HG03571 (cell line): ENCODE results near the gene MKLN1.

ENCODE experiments used
- ATAC-seq: cut with Tn5 transposase; IDR thresholded peaks from one replicate; pipeline ENCODE4 v1.9.1; 2021; ENCODE audit not compliant: unreplicated experiment

MKLN1 gene

GRCh38 chr7:131346885-131347592, 19.4 kb downstream of the MKLN1 start:
- ATAC-seq, result no peak

- ATAC-seq, result no peak
Observed at GRCh38 chr7:131352032-131352431, 24.4 kb downstream of the MKLN1 start.

DNA sequence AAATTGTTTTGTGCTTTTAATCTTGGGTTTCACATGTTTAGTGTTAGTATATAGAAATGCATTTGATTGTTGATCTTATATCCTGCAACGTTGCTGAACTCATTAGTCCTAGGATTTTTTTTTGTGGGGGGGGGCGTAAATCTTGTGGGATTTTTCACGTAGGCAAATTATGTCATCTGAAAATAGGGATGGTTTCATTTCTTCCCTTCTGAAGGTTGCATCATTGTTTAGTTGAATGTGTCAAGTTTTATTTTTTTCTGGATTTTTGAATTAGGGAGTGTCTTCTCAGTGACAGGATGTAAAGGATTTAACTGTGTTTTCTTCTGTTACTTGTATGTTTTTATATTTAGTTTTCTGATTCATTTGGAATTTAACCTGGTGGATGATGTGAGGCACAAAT, 26.7 kb downstream of the MKLN1 start:
- no peak for ATAC-seq

GRCh38 chr7:131355917-131356777, 28.5 kb downstream of the MKLN1 start:
- ATAC-seq, result no peak

DNA sequence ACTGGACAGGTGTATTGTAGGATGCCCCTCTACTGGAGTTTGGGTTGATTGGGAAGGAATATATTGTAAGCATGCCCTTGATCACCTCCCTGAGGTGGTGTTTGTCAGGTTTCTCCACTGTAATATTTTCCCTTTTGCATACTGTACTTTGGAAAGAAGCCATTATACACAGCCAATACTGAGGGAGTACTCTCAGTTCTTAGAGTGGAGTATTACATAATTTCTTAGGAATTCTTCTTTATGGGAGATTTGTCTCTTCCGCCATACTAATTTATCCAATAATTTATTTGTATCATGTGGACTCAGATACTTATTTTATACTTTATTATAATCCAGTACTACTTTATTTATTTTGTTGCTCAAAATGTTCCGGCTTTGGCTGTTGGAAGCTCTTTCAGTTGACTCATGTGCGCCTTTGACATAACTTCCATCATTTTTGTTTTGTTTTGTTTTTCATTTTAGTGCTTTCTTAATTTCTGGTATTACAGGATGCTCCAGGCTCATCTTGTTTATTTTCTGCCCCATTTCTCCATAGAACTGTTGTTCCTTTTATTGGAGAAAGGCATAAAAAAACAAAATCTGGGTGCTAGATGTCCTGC, 29.7 kb downstream of the MKLN1 start:
- no peak for ATAC-seq

GRCh38 chr7:131358636-131359035, 31.0 kb downstream of the MKLN1 start:
- no peak for ATAC-seq

- no peak for ATAC-seq
Observed at GRCh38 chr7:131359136-131359776, 31.6 kb downstream of the MKLN1 start.

DNA sequence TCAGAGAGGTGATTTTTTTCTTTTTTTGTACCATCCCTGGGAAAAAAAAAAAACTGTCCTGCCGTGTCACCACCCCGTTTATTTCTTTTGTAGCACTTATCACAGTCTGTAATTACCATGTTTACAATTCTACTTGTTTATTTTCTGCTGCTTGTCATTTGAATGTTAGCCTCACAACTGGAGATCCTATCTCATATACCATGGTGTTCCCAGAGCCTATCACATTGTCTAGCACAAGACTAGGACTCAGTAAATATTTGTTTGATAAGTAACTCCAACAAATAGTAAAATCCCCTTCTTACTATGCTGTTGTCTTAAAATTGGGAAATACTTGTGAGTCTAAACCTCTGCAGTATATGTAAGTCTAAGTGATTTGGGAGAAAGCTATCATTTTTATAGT, 36.0 kb downstream of the MKLN1 start:
- no peak for ATAC-seq

GRCh38 chr7:131364767-131365344, 37.2 kb downstream of the MKLN1 start:
- no peak for ATAC-seq

DNA sequence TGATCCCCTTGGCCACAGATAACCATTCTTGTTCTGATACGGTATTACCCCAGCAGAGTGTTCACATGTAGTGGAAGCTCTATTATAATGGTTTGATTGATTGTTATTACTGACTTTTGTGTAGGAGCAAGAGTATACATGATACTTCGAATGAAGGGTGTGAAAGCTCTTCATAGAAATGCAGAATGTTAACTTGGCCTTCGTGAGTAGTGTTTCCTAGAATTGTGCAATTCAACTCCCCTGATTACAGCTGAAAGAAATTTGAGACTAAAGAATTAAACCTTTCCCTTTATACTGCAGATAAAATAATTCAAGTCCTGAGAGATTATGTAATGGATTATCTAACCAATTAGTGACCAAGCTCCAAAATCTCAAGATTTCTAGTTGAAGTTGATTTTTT, 38.2 kb downstream of the MKLN1 start:
- ATAC-seq, result no peak

GRCh38 chr7:131369354-131369753, 41.7 kb downstream of the MKLN1 start:
- ATAC-seq, result no peak

DNA sequence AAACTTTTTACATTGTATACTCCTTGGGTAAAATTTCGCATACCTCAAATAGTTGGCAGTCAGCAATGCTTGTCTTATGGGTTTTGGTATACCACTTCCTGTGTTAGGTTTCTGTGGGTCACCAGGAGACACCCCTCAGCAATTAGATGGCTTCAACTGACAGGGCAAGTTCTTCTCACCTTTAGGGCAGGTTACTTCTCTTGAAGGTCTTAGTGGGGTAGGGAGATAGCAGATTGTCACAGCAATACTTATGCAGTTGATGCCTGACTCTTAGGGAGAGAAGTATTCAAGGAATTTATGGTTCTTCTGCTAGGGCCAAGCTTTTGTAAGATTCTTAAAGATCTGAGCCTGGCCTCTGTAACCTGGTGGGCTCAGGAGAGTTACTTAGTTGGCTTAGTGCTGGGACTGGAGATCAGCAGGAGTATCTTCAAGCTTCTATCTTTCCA, 42.9 kb downstream of the MKLN1 start:
- peak; percentile 87 for ATAC-seq

DNA sequence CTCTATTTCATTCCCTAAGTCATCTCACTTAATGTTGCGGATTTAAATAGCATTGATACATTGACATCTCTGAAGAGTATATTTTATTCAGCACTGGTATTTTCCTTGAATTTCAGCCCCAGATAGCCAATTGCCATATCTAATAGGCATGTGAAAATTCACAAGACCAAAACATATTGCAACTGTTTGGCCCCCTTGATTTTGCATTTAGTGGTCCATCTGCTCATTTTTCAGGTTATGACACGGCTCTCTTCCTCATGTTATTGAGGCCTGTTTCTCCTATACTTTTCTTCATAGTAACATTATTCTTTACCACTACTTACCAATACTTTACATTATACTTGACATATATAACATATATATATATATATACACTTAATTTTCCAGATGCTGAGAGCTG, 43.7 kb downstream of the MKLN1 start:
- ATAC-seq, result no peak

- ATAC-seq, result no peak
Observed at GRCh38 chr7:131372554-131372953, 44.9 kb downstream of the MKLN1 start.

GRCh38 chr7:131374821-131375220, 47.1 kb downstream of the MKLN1 start:
- ATAC-seq, result no peak

GRCh38 chr7:131381069-131381838, 53.6 kb downstream of the MKLN1 start:
- no peak for ATAC-seq

- ATAC-seq, result no peak
Observed at GRCh38 chr7:131383417-131384285, 56.0 kb downstream of the MKLN1 start.

GRCh38 chr7:131384286-131384635, 56.6 kb downstream of the MKLN1 start:
- no peak for ATAC-seq

DNA sequence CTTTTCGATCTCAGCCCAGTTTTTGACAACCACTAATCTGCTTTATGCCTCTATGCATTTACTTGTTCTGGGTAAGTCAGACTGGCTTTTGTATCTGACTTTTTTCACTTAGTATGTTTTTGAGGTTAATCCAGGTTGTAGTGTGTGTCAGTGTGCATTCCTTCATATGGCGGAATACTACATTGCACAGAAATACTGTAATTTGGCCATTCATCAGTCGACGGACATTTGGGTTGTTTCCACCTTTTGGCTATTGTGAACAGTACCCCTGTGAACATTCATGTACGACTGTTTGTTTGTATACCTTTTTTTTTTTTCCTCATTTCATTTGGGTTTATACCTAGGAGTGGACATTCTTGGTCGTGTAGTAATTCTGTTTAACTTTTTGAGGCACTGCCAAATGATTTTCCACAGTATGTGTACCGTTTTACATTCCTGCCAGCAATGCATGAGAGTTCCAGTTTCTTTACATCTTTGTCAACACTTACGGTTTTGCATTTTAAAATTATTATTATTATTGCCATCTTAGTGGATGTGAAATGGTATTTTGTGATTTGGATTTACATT, 57.4 kb downstream of the MKLN1 start:
- no peak for ATAC-seq
